Karpas-422 (cell line): ENCODE results near the gene LRRC26. TPM values are rescaled to one million over a fixed set of nuclear protein-coding genes. Genes with fewer than 3 reads are reported as not detected.

Source experiments
- DNase-seq: peaks from one replicate; pipeline ENCODE4 v3.0.0-alpha.2; 2015
- H2AFZ ChIP-seq: fragments of 200-600 bp; sonication (generic); 2 replicates; pipeline ENCODE4 v1.6.1; 2014; ENCODE audit warnings: antibody characterized with exemption, low read length, mixed read lengths
- H3K27ac ChIP-seq: fragments of 200-600 bp; sonication (generic); 2 replicates; pipeline ENCODE4 v1.5.1; 2014; ENCODE audit warnings: mild to moderate bottlenecking, low read length, moderate library complexity
- H3K27me3 ChIP-seq: fragments of 200-600 bp; sonication (generic); 2 replicates; pipeline ENCODE4 v1.6.1; 2014; ENCODE audit warnings: low read length, mixed read lengths
- H3K36me3 ChIP-seq: fragments of 200-600 bp; sonication (generic); 2 replicates; pipeline ENCODE4 v1.6.1; 2014; ENCODE audit warnings: low read length, mixed read lengths; ENCODE audit not compliant: insufficient read depth
- H3K4me1 ChIP-seq: fragments of 200-600 bp; sonication (generic); 2 replicates; pipeline ENCODE4 v1.6.1; 2014; ENCODE audit warnings: mild to moderate bottlenecking, low read length, mixed read lengths
- H3K4me2 ChIP-seq: fragments of 200-600 bp; sonication (generic); 2 replicates; pipeline ENCODE4 v1.6.1; 2014; ENCODE audit warnings: low read length, low read depth, mild to moderate bottlenecking; ENCODE audit not compliant: poor library complexity, severe bottlenecking
- H3K4me3 ChIP-seq: fragments of 200-600 bp; sonication (generic); 2 replicates; pipeline ENCODE4 v1.5.1; 2014; ENCODE audit warnings: mild to moderate bottlenecking, antibody characterized with exemption, low read length, mixed read lengths
- H3K79me2 ChIP-seq: fragments of 200-600 bp; sonication (generic); 2 replicates; pipeline ENCODE4 v1.6.1; 2014; ENCODE audit warnings: mild to moderate bottlenecking, low read length, mixed read lengths
- H3K9ac ChIP-seq: fragments of 200-600 bp; sonication (generic); 2 replicates; pipeline ENCODE4 v1.6.0; 2014; ENCODE audit warnings: low read length
- H3K9me2 ChIP-seq: fragments of 200-600 bp; sonication (generic), shearing (Covaris generic); replicated peaks from 2 replicates; pipeline ENCODE4 v1.6.0; 2014; ENCODE audit warnings: mild to moderate bottlenecking, low read length, moderate library complexity; ENCODE audit not compliant: insufficient read depth
- H3K9me3 ChIP-seq: fragments of 300-700, 200-600 bp; sonication (generic); 2 replicates; pipeline ENCODE4 v1.6.1; 2014; ENCODE audit warnings: low read length, mixed read lengths
- H4K20me1 ChIP-seq: fragments of 200-600 bp; sonication (generic); 2 replicates; pipeline ENCODE4 v1.6.1; 2014; ENCODE audit warnings: mild to moderate bottlenecking, antibody characterized with exemption, low read length, low read depth; ENCODE audit not compliant: insufficient read depth
- total RNA-seq: library from RNA; depleted of rRNA; stranded (reverse); fragments of >200 nt; shearing (Covaris generic); gene quantifications from 2 replicates; pipeline ENCODE4 v1.2.3, GENCODE V29; 2014; ENCODE audit warnings: low replicate concordance

Gene LRRC26
- total RNA-seq, 1 experiment from 2014 or later = not detected

DNA sequence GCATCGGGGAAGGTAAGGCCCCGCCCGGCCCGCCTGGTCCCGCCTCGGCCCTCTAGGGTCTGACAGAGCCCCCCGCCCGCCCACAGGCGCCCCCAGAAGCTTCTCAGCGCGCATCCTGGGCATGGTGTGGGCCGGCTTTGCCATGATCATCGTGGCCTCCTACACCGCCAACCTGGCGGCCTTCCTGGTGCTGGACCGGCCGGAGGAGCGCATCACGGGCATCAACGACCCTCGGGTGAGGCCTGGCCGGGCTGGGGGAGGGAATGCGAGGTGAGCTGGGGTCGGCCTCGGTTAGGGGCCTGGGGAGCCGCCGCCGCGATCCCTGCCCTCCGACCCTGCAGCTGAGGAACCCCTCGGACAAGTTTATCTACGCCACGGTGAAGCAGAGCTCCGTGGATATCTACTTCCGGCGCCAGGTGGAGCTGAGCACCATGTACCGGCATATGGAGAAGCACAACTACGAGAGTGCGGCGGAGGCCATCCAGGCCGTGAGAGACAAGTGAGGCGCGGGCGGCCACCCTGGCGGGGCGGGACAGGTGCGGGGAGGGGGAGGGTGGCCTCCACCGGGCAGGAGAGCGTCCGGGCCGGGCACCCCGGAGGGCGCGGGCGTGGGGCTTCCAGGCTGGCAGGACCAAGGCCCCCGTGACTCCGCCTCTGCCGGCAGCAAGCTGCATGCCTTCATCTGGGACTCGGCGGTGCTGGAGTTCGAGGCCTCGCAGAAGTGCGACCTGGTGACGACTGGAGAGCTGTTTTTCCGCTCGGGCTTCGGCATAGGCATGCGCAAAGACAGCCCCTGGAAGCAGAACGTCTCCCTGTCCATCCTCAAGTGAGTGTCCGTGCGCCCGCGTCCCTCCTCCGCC, 7.1 kb downstream of the LRRC26 start:
- H3K27me3 ChIP-seq = no peaks in the 10 kb centered on the region

DNA sequence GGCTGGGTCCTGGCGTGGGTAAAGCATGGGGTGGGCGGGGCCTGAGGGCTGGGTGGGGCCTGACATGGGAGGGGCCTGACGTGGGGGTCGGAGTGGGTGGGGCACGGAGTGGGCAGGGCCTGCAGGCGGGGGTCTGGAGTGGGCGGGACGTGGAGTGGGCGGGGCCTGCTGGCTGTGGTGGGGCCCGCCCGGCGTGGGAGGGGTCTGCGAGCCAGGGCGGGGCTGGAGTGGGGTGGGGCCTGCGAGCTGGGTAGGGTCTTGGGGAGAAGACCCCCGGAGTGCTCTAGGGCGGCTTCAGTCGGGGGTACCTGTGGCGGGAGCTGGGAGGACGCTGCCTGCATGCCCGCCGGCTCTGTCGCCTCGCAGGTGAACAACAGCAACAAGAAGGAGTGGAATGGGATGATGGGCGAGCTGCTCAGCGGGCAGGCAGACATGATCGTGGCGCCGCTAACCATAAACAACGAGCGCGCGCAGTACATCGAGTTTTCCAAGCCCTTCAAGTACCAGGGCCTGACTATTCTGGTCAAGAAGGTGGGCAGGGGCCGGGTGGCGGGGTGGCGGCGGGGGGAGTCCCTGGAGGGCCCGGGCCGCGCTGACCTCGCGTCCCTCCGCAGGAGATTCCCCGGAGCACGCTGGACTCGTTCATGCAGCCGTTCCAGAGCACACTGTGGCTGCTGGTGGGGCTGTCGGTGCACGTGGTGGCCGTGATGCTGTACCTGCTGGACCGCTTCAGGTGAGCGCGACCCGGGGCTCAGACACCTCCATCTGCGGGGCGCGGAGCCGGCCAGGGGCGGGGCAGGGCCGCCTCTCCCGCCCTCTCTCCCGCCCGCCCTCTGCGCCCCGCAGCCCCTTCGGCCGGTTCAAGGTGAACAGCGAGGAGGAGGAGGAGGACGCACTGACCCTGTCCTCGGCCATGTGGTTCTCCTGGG, 8.0 kb downstream of the LRRC26 start:
- no peak overlapping the region for H2AFZ ChIP-seq
- no peak for DNase-seq
- no peak overlapping the region for H3K9ac ChIP-seq
- no peaks in the 10 kb centered on the region for H3K9me2 ChIP-seq
- H4K20me1 ChIP-seq = 0 out of 2 replicates have a peak, but pooled peaks cover 2% of the 10 kb centered on the region
- H3K36me3 ChIP-seq = no peaks in the 10 kb centered on the region
- no peak overlapping the region for H3K27ac ChIP-seq
- H3K9me3 ChIP-seq = no peaks in the 10 kb centered on the region
- no peaks in the 10 kb centered on the region for H3K79me2 ChIP-seq
- H3K4me3 ChIP-seq = no peak overlapping the region
- H3K27me3 ChIP-seq = no peaks in the 10 kb centered on the region
- no peaks in the 10 kb centered on the region for H3K4me1 ChIP-seq
- no peak overlapping the region for H3K4me2 ChIP-seq

More for the DNA sequence above, 7.1 kb downstream of the LRRC26 start:
- Histone ChIP-seq H3K4me2 (no peak overlapping the region), H3K4me1 (no peaks in the 10 kb centered on the region), H3K4me3 (no peak overlapping the region), H3K9me3 (no peaks in the 10 kb centered on the region), H3K36me3 (no peaks in the 10 kb centered on the region), H3K79me2 (no peaks in the 10 kb centered on the region), H2AFZ (no peak overlapping the region), H3K9ac (no peak overlapping the region), H3K9me2 (no peaks in the 10 kb centered on the region), H4K20me1 (0 out of 2 replicates have a peak, but pooled peaks cover 2% of the 10 kb centered on the region), H3K27ac (no peak overlapping the region)
- DNase-seq = no peak

DNA sequence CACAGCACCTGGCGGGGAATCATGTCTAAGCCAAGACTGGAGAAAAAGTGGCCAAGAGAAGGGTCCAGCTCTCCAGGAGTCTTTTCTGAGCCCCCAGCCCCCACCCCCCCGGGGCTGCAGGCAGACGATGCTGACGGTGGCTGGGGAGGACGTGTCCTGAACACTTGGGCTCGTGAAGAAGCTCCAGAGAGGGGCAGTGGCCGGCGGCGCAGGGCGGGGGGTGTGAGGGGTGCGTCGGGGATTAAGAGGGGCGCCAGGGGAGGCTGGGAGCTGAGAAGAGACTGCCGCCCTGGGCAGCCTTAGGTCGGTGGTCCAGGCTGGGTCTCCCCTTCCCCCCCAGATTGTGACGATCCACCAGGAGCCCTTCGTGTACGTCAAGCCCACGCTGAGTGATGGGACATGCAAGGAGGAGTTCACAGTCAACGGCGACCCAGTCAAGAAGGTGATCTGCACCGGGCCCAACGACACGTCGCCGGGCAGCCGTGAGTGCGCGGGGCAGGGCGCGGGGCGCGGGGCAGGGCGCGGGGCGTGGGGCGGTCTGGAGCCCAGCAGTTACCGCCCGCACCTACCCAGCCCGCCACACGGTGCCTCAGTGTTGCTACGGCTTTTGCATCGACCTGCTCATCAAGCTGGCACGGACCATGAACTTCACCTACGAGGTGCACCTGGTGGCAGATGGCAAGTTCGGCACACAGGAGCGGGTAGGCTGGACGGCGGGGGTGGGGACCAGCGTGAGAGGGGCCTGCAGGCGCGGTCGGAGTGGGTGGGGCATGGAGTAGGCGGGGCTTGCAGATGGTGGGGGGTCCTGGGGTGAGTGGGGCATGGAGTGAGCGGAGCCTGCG, 8.9 kb downstream of the LRRC26 start:
- Histone ChIP-seq H3K9me3 (no peaks in the 10 kb centered on the region), H4K20me1 (0 out of 2 replicates have a peak, but pooled peaks cover 2% of the 10 kb centered on the region), H3K79me2 (no peaks in the 10 kb centered on the region), H2AFZ (no peak overlapping the region), H3K27me3 (no peaks in the 10 kb centered on the region), H3K9ac (no peak overlapping the region), H3K9me2 (no peaks in the 10 kb centered on the region), H3K36me3 (no peaks in the 10 kb centered on the region), H3K4me2 (no peak overlapping the region), H3K4me1 (no peaks in the 10 kb centered on the region), H3K27ac (no peak overlapping the region), H3K4me3 (no peak overlapping the region)
- no peak for DNase-seq

DNA sequence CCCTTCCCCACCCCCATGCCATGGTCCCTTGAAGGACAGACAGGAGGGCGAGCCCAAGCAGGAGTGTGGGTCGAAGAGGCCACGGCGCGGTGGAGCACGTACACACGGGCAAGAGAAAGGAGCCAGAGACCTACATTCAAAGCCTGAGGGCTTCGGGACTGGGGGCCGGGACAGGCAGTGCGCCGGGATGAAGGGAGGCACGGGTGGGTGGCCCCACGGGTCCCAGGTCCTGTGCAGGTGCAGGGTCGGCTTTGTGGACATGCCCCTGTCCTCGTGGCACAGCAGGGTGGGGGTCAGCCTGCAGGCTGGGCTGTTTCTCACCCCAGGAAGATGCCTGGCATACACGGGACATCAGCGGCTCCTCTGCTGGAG, 9.8 kb downstream of the LRRC26 start:
- H3K9me3 ChIP-seq = no peaks in the 10 kb centered on the region
- H3K27ac ChIP-seq = no peak overlapping the region
- no peaks in the 10 kb centered on the region for H3K27me3 ChIP-seq
- H4K20me1 ChIP-seq = 0 out of 2 replicates have a peak, but pooled peaks cover 2% of the 10 kb centered on the region
- no peaks in the 10 kb centered on the region for H3K4me1 ChIP-seq
- no peaks in the 10 kb centered on the region for H3K79me2 ChIP-seq
- no peaks in the 10 kb centered on the region for H3K9me2 ChIP-seq
- H3K9ac ChIP-seq = no peak overlapping the region
- no peak overlapping the region for H2AFZ ChIP-seq
- H3K4me2 ChIP-seq = no peak overlapping the region
- H3K36me3 ChIP-seq = no peaks in the 10 kb centered on the region
- H3K4me3 ChIP-seq = no peak overlapping the region
- no peak for DNase-seq

DNA sequence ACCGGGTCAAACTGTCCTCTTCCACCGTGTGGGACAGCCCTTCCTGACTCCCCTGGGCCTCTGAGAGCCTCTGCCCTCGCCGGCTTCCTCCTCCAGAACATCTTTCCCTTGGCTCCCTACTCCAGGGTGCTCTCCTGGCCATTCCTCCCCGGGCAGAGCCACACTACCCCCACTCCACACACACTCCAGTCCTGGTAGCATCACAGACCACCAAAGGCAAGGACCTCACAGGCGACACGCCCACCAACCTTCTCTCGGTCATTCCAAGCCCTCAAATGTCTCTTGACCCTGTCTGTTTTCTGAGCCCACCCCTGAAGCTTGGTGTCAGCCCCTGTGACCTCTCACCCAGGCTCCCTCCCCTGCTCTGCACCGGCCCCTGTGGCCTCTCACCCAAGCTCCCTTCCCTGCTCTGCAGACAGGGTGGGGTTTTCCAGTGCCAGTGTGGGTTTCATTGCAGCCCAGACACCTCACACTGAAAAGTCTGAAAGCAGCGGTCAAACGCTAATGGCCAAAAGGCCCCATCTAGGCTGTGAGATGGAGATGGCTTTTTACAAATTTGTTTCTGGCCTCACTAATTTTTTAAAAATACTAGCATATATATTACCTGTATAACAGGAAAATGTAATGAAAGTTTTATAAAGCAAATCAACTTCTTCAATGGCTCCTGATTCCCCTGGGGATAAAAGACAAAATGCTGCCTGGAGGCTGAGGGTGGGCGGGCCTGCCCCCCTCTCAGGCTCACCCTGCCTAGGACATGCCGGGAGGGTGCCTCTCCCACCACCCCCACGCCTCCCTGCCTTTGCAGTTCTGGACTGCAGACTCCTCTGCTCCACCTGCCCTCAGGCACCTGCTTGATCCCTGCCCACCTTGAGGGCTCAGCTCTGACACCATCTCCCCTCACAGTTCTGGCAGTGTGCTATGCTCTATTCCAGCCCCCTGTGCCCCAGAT, 10.5 kb downstream of the LRRC26 start:
- Histone ChIP-seq H2AFZ (no peak overlapping the region), H3K27ac (no peak overlapping the region), H3K36me3 (no peaks in the 10 kb centered on the region), H3K9ac (no peak overlapping the region), H3K4me1 (no peaks in the 10 kb centered on the region), H3K4me3 (no peak overlapping the region), H3K27me3 (no peaks in the 10 kb centered on the region), H3K4me2 (no peak overlapping the region), H3K79me2 (no peaks in the 10 kb centered on the region), H4K20me1 (0 out of 2 replicates have a peak, but pooled peaks cover 2% of the 10 kb centered on the region), H3K9me2 (no peaks in the 10 kb centered on the region), H3K9me3 (no peaks in the 10 kb centered on the region)
- DNase-seq = no peak

DNA sequence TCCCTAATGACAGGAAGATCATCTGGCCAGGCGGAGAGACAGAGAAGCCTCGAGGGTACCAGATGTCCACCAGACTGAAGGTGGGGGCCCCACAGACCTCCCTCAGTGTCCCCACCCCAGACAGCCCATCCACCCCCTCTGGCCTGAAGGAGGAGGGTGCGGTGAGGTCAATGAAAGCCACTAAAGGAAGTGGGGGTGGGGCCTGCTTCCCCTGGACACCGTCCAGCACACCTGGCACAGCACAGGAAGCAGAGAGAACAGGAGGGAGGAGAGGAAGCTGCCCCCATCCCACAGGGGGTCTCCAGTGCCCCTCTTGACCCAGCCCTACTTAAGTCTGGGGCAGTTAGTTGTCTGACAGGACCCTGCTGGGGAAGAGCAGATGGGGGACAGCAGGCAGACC, 11.2 kb downstream of the LRRC26 start:
- Histone ChIP-seq H4K20me1 (0 out of 2 replicates have a peak, but pooled peaks cover 2% of the 10 kb centered on the region), H3K9me3 (no peaks in the 10 kb centered on the region), H3K9ac (no peak overlapping the region), H3K4me2 (no peak overlapping the region), H3K27ac (no peak overlapping the region), H3K4me3 (no peak overlapping the region), H2AFZ (no peak overlapping the region), H3K79me2 (no peaks in the 10 kb centered on the region), H3K9me2 (no peaks in the 10 kb centered on the region), H3K36me3 (no peaks in the 10 kb centered on the region), H3K4me1 (no peaks in the 10 kb centered on the region), H3K27me3 (no peaks in the 10 kb centered on the region)
- DNase-seq = no peak
